Measurements from ENCODE around the gene LIMK1. TPM values are rescaled to one million over a fixed set of nuclear protein-coding genes. Genes with fewer than 3 reads are reported as not detected.

LIMK1 gene
- total and polyA plus RNA-seq, 2 experiments from 2014 or later, result 13.0 to 96.5 TPM

DNA sequence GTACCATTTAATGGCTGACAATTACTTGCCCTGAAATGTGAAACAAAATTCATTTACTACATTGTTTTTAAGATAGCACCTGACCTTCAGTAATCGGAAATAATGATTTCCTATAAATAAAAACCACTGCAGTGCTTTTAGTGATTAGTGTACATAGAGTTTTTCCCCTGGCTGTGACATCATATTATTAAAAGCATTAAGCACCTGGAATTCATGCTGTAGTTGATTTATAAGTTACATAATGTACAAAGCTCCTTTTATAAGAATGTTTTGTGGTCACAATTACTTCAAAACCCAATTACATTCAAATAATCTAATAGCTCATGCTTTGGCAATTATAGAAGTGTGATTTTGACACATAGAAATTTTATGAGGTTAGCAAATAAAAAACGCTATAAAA lies 46.3 kb downstream of the LIMK1 start (continued):
- TF ChIP-seq, protein P1, sequence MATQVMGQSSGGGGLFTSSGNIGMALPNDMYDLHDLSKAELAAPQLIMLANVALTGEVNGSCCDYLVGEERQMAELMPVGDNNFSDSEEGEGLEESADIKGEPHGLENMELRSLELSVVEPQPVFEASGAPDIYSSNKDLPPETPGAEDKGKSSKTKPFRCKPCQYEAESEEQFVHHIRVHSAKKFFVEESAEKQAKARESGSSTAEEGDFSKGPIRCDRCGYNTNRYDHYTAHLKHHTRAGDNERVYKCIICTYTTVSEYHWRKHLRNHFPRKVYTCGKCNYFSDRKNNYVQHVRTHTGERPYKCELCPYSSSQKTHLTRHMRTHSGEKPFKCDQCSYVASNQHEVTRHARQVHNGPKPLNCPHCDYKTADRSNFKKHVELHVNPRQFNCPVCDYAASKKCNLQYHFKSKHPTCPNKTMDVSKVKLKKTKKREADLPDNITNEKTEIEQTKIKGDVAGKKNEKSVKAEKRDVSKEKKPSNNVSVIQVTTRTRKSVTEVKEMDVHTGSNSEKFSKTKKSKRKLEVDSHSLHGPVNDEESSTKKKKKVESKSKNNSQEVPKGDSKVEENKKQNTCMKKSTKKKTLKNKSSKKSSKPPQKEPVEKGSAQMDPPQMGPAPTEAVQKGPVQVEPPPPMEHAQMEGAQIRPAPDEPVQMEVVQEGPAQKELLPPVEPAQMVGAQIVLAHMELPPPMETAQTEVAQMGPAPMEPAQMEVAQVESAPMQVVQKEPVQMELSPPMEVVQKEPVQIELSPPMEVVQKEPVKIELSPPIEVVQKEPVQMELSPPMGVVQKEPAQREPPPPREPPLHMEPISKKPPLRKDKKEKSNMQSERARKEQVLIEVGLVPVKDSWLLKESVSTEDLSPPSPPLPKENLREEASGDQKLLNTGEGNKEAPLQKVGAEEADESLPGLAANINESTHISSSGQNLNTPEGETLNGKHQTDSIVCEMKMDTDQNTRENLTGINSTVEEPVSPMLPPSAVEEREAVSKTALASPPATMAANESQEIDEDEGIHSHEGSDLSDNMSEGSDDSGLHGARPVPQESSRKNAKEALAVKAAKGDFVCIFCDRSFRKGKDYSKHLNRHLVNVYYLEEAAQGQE (IDR thresholded peaks at IDR 0.05; ENCODE audit: unreplicated experiment), result no peak
- TF ChIP-seq ZNF331 (CRISPR knock-in tag; IDR thresholded peaks at IDR 0.05; ENCODE audit: low read depth), result no peak
- TF ChIP-seq, protein P2, sequence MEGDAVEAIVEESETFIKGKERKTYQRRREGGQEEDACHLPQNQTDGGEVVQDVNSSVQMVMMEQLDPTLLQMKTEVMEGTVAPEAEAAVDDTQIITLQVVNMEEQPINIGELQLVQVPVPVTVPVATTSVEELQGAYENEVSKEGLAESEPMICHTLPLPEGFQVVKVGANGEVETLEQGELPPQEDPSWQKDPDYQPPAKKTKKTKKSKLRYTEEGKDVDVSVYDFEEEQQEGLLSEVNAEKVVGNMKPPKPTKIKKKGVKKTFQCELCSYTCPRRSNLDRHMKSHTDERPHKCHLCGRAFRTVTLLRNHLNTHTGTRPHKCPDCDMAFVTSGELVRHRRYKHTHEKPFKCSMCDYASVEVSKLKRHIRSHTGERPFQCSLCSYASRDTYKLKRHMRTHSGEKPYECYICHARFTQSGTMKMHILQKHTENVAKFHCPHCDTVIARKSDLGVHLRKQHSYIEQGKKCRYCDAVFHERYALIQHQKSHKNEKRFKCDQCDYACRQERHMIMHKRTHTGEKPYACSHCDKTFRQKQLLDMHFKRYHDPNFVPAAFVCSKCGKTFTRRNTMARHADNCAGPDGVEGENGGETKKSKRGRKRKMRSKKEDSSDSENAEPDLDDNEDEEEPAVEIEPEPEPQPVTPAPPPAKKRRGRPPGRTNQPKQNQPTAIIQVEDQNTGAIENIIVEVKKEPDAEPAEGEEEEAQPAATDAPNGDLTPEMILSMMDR (conservative IDR thresholded peaks at IDR 0.05; ENCODE audit: low read depth in 2 of 2), result no peak

DNA sequence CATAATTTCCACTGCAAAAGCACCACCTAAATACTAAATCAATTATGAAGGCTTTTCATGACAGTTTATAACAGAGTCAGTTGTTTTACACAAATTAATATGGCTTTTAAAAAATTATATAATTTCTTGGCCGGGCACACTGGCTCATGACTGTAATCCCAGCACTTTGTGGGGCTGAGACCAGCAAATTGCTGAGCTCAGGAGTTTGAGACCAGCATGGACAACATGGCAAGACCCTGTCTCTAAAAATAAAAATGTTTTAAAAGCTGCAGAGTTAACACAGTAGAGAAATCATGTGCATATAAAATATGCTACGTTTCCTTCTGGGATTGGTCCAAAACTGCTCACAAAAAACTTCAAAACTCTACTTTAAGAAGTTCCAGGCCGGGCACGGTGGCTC lies 46.9 kb downstream of the LIMK1 start:
- H3K4me3 ChIP-seq, result no peak overlapping the region
- H3K27ac Mint-ChIP-seq, result no peak overlapping the region
- no peaks in the 10 kb centered on the region for H3K36me3 Mint-ChIP-seq (ENCODE audit: low read depth)
- H3K4me1 Mint-ChIP-seq, result peaks cover 12% of the 10 kb centered on the region
- no peaks in the 10 kb centered on the region for H4K20me1 ChIP-seq (replicated peaks; ENCODE audit: insufficient read depth)
- DNase-seq (ENCODE audit: low spot score) (no peak), ATAC-seq (no peak)
- H3K27me3 Mint-ChIP-seq (ENCODE audit: insufficient read depth, low read depth, poor library complexity), result peaks cover 9% of the 10 kb centered on the region
- no peaks in the 10 kb centered on the region for H3K4me1 ChIP-seq (ENCODE audit: insufficient read depth)
- H3K79me2 ChIP-seq (replicated peaks; ENCODE audit: insufficient read depth), result no peaks in the 10 kb centered on the region
- H3F3A ChIP-seq (replicated peaks; ENCODE audit: low read depth), result no peaks in the 10 kb centered on the region
- H3K9me3 Mint-ChIP-seq, result no peaks in the 10 kb centered on the region; the same call in 2 of the 3 replicates
- no peaks in the 10 kb centered on the region for H3K9me2 ChIP-seq (ENCODE audit: insufficient read depth)
- no peaks in the 10 kb centered on the region for H3K36me3 ChIP-seq (ENCODE audit: insufficient read depth)
- no peak overlapping the region for H3K4me3 Mint-ChIP-seq
- H3K4me2 ChIP-seq, result no peak overlapping the region
- no peak overlapping the region for H2AFZ ChIP-seq
- no peak overlapping the region for H3K27ac ChIP-seq (ENCODE audit: low read depth)
- no peaks in the 10 kb centered on the region for H3K27me3 ChIP-seq (ENCODE audit: insufficient read depth)
- TF ChIP-seq, protein P3, sequence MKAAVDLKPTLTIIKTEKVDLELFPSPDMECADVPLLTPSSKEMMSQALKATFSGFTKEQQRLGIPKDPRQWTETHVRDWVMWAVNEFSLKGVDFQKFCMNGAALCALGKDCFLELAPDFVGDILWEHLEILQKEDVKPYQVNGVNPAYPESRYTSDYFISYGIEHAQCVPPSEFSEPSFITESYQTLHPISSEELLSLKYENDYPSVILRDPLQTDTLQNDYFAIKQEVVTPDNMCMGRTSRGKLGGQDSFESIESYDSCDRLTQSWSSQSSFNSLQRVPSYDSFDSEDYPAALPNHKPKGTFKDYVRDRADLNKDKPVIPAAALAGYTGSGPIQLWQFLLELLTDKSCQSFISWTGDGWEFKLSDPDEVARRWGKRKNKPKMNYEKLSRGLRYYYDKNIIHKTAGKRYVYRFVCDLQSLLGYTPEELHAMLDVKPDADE (IDR thresholded peaks at IDR 0.05), result no peak
- TF ChIP-seq STAT1 (IDR thresholded peaks at IDR 0.05; ENCODE audit: unreplicated experiment) (no peak), EZH2phosphoT487 (IDR thresholded peaks at IDR 0.05; ENCODE audit: unreplicated experiment) (no peak), CREB1 (CRISPR knock-in tag; IDR thresholded peaks at IDR 0.05; ENCODE audit: low read depth) (no peak), NANOG (IDR thresholded peaks at IDR 0.05; ENCODE audit: borderline replicate concordance) (no peak)
- TF ChIP-seq, protein P4, sequence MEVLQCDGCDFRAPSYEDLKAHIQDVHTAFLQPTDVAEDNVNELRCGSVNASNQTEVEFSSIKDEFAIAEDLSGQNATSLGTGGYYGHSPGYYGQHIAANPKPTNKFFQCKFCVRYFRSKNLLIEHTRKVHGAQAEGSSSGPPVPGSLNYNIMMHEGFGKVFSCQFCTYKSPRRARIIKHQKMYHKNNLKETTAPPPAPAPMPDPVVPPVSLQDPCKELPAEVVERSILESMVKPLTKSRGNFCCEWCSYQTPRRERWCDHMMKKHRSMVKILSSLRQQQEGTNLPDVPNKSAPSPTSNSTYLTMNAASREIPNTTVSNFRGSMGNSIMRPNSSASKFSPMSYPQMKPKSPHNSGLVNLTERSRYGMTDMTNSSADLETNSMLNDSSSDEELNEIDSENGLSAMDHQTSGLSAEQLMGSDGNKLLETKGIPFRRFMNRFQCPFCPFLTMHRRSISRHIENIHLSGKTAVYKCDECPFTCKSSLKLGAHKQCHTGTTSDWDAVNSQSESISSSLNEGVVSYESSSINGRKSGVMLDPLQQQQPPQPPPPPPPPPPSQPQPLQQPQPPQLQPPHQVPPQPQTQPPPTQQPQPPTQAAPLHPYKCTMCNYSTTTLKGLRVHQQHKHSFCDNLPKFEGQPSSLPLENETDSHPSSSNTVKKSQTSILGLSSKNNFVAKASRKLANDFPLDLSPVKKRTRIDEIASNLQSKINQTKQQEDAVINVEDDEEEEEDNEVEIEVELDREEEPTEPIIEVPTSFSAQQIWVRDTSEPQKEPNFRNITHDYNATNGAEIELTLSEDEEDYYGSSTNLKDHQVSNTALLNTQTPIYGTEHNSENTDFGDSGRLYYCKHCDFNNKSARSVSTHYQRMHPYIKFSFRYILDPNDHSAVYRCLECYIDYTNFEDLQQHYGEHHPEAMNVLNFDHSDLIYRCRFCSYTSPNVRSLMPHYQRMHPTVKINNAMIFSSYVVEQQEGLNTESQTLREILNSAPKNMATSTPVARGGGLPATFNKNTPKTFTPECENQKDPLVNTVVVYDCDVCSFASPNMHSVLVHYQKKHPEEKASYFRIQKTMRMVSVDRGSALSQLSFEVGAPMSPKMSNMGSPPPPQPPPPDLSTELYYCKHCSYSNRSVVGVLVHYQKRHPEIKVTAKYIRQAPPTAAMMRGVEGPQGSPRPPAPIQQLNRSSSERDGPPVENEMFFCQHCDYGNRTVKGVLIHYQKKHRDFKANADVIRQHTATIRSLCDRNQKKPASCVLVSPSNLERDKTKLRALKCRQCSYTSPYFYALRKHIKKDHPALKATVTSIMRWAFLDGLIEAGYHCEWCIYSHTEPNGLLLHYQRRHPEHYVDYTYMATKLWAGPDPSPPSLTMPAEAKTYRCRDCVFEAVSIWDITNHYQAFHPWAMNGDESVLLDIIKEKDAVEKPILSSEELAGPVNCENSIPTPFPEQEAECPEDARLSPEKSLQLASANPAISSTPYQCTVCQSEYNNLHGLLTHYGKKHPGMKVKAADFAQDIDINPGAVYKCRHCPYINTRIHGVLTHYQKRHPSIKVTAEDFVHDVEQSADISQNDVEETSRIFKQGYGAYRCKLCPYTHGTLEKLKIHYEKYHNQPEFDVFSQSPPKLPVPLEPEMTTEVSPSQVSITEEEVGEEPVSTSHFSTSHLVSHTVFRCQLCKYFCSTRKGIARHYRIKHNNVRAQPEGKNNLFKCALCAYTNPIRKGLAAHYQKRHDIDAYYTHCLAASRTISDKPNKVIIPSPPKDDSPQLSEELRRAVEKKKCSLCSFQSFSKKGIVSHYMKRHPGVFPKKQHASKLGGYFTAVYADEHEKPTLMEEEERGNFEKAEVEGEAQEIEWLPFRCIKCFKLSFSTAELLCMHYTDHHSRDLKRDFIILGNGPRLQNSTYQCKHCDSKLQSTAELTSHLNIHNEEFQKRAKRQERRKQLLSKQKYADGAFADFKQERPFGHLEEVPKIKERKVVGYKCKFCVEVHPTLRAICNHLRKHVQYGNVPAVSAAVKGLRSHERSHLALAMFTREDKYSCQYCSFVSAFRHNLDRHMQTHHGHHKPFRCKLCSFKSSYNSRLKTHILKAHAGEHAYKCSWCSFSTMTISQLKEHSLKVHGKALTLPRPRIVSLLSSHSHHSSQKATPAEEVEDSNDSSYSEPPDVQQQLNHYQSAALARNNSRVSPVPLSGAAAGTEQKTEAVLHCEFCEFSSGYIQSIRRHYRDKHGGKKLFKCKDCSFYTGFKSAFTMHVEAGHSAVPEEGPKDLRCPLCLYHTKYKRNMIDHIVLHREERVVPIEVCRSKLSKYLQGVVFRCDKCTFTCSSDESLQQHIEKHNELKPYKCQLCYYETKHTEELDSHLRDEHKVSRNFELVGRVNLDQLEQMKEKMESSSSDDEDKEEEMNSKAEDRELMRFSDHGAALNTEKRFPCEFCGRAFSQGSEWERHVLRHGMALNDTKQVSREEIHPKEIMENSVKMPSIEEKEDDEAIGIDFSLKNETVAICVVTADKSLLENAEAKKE (CRISPR knock-in tag; IDR thresholded peaks at IDR 0.05), result no peak
